Bronchial epithelial cell (primary cell): Measurements from ENCODE around the gene RABEPK. TPM values are rescaled to one million over a fixed set of nuclear protein-coding genes. Genes with fewer than 3 reads are reported as not detected.

Experiments
- DNase-seq: peaks from one replicate; pipeline ENCODE4 v3.0.0-alpha.2; 2010; ENCODE audit warnings: low read depth
- FAIRE-seq: peaks from 2 replicates; lab custom pipeline; 2011; peaks lifted over from hg19 to GRCh38; lab: Jason Lieb, UNC
- H3K27me3 ChIP-seq: 2 replicates; pipeline ENCODE4 v1.5.1; 2011; ENCODE audit warnings: low read length; ENCODE audit not compliant: control insufficient read depth, insufficient read depth
- H3K36me3 ChIP-seq: 2 replicates; pipeline ENCODE4 v1.5.1; 2011; ENCODE audit warnings: low read length; ENCODE audit not compliant: control insufficient read depth, insufficient read depth
- H3K4me3 ChIP-seq: 2 replicates; pipeline ENCODE4 v1.5.1; 2011; ENCODE audit warnings: mild to moderate bottlenecking, low read depth, low read length, control low read depth
- total RNA-seq: library from RNA; depleted of rRNA; stranded (reverse); fragments of >200 nt; gene quantifications from 2 replicates; pipeline ENCODE4 v1.2.1, GENCODE V29; 2014
- TF ChIP-seq, protein P1 (sequence below): IDR thresholded peaks from 2 replicates; pipeline ENCODE4 v1.5.1; 2011; ENCODE audit warnings: mild to moderate bottlenecking, moderate library complexity, low read length, control low read depth, inconsistent platforms; ENCODE audit not compliant: insufficient read depth, severe bottlenecking

The RABEPK gene
- total RNA-seq, 1 donor from 2014 or later: 41.3 TPM

DNA sequence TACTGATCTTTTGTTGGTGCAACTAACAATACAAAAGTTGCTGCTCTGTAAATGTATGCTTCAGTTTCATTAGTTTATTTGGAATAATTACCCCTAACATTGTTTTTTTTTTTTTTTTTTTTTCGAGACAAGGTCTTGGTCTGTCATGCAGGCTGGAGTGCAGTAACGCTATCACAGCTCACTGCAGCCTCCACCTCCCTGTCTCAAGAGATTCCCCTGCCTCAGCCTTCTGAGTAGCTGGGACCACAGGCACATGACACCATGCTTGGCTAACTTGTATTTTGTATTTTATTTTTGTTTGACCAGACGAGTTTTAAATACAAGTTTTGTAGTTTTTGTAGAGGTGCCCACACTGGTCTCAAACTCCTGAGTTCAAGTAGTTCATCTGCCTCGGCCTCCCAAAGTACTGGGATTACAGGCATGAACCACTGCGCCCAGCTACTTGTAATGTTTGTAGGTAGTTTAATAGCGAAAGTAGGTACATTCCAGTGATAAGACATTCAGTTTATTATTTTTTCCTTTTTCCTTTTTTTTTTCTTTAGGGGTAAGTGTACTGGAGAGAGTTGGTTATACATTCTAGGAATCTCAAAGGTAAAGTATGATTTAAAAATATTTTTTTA, 68.2 kb downstream of the RABEPK start:
- TF ChIP-seq, protein P1, sequence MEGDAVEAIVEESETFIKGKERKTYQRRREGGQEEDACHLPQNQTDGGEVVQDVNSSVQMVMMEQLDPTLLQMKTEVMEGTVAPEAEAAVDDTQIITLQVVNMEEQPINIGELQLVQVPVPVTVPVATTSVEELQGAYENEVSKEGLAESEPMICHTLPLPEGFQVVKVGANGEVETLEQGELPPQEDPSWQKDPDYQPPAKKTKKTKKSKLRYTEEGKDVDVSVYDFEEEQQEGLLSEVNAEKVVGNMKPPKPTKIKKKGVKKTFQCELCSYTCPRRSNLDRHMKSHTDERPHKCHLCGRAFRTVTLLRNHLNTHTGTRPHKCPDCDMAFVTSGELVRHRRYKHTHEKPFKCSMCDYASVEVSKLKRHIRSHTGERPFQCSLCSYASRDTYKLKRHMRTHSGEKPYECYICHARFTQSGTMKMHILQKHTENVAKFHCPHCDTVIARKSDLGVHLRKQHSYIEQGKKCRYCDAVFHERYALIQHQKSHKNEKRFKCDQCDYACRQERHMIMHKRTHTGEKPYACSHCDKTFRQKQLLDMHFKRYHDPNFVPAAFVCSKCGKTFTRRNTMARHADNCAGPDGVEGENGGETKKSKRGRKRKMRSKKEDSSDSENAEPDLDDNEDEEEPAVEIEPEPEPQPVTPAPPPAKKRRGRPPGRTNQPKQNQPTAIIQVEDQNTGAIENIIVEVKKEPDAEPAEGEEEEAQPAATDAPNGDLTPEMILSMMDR: no peak
- no peak for FAIRE-seq
- H3K36me3 ChIP-seq: peaks cover 3% of the 10 kb centered on the region
- DNase-seq: no peak
- no peak overlapping the region for H3K4me3 ChIP-seq
- no peaks in the 10 kb centered on the region for H3K27me3 ChIP-seq

DNA sequence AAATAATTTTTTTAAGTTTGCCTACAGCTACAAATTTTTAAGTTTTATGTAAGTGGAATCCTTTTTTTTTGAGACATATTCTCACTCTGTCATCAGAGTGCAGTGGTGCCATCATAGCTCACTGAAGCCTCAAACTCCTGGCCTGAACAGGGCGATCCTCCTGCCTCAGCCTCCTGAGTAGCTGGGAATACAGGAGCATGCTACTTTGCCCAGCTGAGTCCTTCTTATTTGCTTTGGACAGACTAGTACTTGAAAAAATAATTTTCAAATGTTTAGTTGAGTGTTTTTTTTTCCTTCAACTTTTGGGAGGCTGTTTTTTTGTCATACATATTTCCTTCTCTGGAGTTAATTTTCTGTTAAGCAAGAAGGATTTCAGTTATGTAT, 68.7 kb downstream of the RABEPK start:
- peaks cover 3% of the 10 kb centered on the region for H3K36me3 ChIP-seq
- H3K27me3 ChIP-seq: no peaks in the 10 kb centered on the region
- no peak for DNase-seq
- FAIRE-seq: no peak
- H3K4me3 ChIP-seq: no peak overlapping the region
- TF ChIP-seq, protein P1: no peak

DNA sequence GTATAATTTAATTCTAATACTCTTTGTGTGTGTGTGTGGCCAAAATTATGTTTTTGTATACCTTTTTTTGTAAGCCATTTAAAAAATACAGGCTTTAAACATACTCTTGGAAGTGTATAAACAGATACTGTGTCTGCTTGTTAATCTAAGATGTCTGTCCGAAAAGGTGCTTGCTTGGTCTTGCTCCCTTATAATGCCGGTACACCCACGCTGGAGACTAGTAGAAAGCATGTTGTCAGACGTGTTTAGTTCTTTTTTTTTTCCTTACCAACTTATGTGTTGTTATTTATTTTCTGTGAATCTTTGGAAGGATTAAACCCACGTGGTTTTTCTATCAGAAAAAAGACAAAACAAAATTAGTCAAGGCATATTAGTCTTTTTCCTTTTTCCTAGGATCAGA, 70.7 kb downstream of the RABEPK start:
- TF ChIP-seq, protein P1: no peak
- no peaks in the 10 kb centered on the region for H3K27me3 ChIP-seq
- FAIRE-seq: no peak
- no peak overlapping the region for H3K4me3 ChIP-seq
- DNase-seq: peak; percentile 75
- H3K36me3 ChIP-seq: peaks cover 1% of the 10 kb centered on the region

DNA sequence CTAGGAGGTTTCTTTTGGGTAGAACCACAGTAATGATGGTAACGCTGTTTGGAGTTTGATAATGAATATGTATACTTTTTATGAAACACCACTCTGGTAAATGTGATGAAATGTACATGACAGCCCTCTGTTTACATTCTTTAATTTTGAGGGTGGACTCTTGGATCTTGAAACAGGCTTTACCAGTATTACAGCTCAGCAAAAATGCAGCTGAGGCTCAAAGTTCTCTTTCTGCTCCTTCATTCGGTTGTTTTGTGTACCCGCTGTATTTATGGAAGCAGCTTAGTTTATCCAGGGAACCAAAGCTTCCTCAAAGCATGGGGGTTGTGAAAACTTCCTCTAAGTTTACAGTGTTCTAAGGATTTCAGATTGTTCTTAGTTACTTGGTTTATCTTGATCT, 72.4 kb downstream of the RABEPK start:
- Histone ChIP-seq H3K4me3 (no peak overlapping the region), H3K36me3 (peaks cover 1% of the 10 kb centered on the region)

DNA sequence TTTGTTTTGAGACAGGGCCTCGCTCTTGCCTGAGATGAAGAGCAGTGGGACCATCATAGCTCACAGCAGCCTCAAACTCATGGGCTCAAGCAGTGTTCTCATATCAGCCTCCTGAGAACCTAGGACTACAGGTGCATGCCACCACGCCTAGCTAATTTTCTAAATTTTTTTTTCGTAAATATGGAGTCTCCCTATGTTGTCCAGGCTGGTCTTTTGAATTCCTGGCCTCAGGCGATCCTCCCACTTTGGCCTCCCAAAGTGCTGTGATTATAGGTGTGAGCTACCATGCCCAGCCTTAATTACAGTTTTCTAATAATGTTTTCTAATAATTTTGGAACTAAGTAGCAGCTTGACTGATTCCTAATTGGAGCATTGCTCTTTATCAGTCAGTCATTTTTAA, 76.4 kb downstream of the RABEPK start:
- TF ChIP-seq, protein P1: no peak
- FAIRE-seq (no peak), DNase-seq (no peak)
- Histone ChIP-seq H3K27me3 (no peaks in the 10 kb centered on the region), H3K4me3 (no peak overlapping the region), H3K36me3 (peaks cover 1% of the 10 kb centered on the region)

More for the DNA sequence above, 72.4 kb downstream of the RABEPK start:
- TF ChIP-seq, protein P1: no peak
- H3K27me3 ChIP-seq: no peaks in the 10 kb centered on the region
- FAIRE-seq: no peak
- peak; percentile 71 for DNase-seq

DNA sequence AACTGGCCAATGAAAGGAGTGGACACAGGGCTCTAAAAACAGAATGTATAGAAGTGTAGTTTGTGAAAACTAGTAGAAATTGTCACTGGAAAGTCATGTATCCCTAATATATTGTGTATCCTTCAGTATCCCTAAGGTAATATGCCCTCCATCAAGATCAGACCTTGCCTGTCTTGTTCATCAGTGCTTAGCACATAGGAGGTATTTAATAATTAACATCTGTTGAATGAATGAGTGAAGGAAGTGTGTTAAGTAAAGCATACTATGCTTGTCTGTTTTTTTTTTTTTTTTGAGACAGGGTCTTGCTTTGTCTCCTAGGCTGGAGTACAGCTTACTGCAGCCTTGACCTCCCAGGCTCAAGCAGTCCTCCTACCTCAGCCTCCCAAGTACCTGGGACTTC, 77.1 kb downstream of the RABEPK start:
- Histone ChIP-seq H3K4me3 (no peak overlapping the region), H3K27me3 (no peaks in the 10 kb centered on the region), H3K36me3 (peaks cover 1% of the 10 kb centered on the region)
- no peak for DNase-seq
- no peak for FAIRE-seq
- TF ChIP-seq, protein P1: no peak
